H1 (cell line): ENCODE measurements around the gene TPP1. TPM values are rescaled to one million over a fixed set of nuclear protein-coding genes. Genes with fewer than 3 reads are reported as not detected.

Experiments used
- CTCF ChIA-PET: fragments of 300-600 bp; sonication (Branson Sonifier 250); formaldehyde crosslinking; loops from one replicate; lab custom pipeline; 2021; ENCODE audit not compliant: partially characterized antibody; lab: Charles Lee
- POLR2A ChIA-PET: fragments of 300-600 bp; sonication (Branson Sonifier 250); formaldehyde crosslinking; loops from one replicate; lab custom pipeline; 2021; ENCODE audit warnings: inconsistent platforms; ENCODE audit not compliant: partially characterized antibody; lab: Charles Lee
- DNase-seq, 2 experiments: peaks; one replicate each; pipeline versions ENCODE4 v3.0.0 to v3.0.0-alpha.2; 2010 to 2022; ENCODE audit warnings: low spot score in 2 of 2, low read depth in 1 of 2, mixed read lengths in 1 of 2
- FAIRE-seq: peaks from 2 replicates; lab custom pipeline; 2011; peaks lifted over from hg19 to GRCh38; lab: Jason Lieb, UNC
- H2AFZ ChIP-seq: 2 replicates; pipeline ENCODE4 v1.8.1; 2012; ENCODE audit warnings: low read length, inconsistent platforms
- H2AK5ac ChIP-seq: 2 replicates; pipeline ENCODE4 v1.6.1; 2013; ENCODE audit warnings: low read depth, low read length
- H2BK120ac ChIP-seq: replicated peaks from 2 replicates; pipeline ENCODE3; 2013; ENCODE audit warnings: low read depth, low read length, inconsistent platforms
- H2BK12ac ChIP-seq: 2 replicates; pipeline ENCODE4 v1.6.1; 2013; ENCODE audit warnings: low read depth, low read length
- H2BK15ac ChIP-seq: 2 replicates; pipeline ENCODE4 v1.6.1; 2013; ENCODE audit warnings: low read length
- H2BK20ac ChIP-seq: 2 replicates; pipeline ENCODE4 v1.6.1; 2013; ENCODE audit warnings: low read length
- H2BK5ac ChIP-seq: 2 replicates; pipeline ENCODE4 v1.6.1; 2013; ENCODE audit warnings: low read depth, low read length
- H3K14ac ChIP-seq: 2 replicates; pipeline ENCODE4 v1.6.1; 2013; ENCODE audit warnings: inconsistent platforms; ENCODE audit not compliant: insufficient read length
- H3K18ac ChIP-seq: 2 replicates; pipeline ENCODE4 v1.6.1; 2013; ENCODE audit warnings: low read length; ENCODE audit errors: extremely low read depth
- H3K23ac ChIP-seq: 2 replicates; pipeline ENCODE4 v1.6.1; 2013; ENCODE audit warnings: inconsistent platforms; ENCODE audit not compliant: insufficient read length
- H3K23me2 ChIP-seq: 2 replicates; pipeline ENCODE4 v1.6.1; 2013; ENCODE audit warnings: low read depth, low read length
- H3K27ac ChIP-seq: 2 replicates; pipeline ENCODE4 v1.6.1; 2011; ENCODE audit warnings: low read depth, low read length, inconsistent platforms
- H3K27me3 ChIP-seq, 4 experiments: replicated peaks in 1 of 4; 1 replicate in 1 of 4; 2 replicates in 3 of 4; pipeline versions ENCODE4 v1.6.1 to v1.8.1; 2011 to 2013; ENCODE audit warnings: low read length in 3 of 4, mild to moderate bottlenecking in 3 of 4, inconsistent platforms in 2 of 4, mixed read lengths in 2 of 4, moderate library complexity in 1 of 4; ENCODE audit not compliant: control insufficient read depth in 3 of 4, insufficient read depth in 3 of 4; ENCODE audit errors: extremely low read depth in 1 of 4
- H3K36me3 ChIP-seq, 4 experiments: 2 replicates each; pipeline versions ENCODE4 v1.6.1 to v1.8.1; 2011 to 2013; ENCODE audit warnings: mild to moderate bottlenecking in 4 of 4, low read length in 3 of 4, moderate library complexity in 2 of 4, control low read depth in 1 of 4, inconsistent platforms in 1 of 4; ENCODE audit not compliant: insufficient read depth in 4 of 4, control insufficient read depth in 2 of 4
- H3K4ac ChIP-seq: replicated peaks from 2 replicates; pipeline ENCODE3; 2013; ENCODE audit warnings: low read length, low read depth, mixed read lengths, inconsistent platforms; ENCODE audit not compliant: insufficient read length
- H3K4me1 ChIP-seq, 4 experiments: replicated peaks in 1 of 4; 1 replicate in 1 of 4; 2 replicates in 3 of 4; pipeline versions ENCODE4 v1.6.1 to v1.8.1; 2011 to 2013; ENCODE audit warnings: low read length in 3 of 4, inconsistent platforms in 2 of 4, mixed read lengths in 1 of 4; ENCODE audit not compliant: insufficient read depth in 4 of 4, control insufficient read depth in 3 of 4
- H3K4me2 ChIP-seq, 2 experiments: 2 replicates each; pipeline versions ENCODE4 v1.6.1 to v1.8.1; 2011 to 2013; ENCODE audit warnings: low read depth in 2 of 2, low read length in 2 of 2, control low read depth in 1 of 2, inconsistent platforms in 1 of 2, mild to moderate bottlenecking in 1 of 2; ENCODE audit not compliant: insufficient read depth in 1 of 2
- H3K4me3 ChIP-seq, 4 experiments: fragments of 200-600, 300-600 bp in 1 of 4; sonication (generic), shearing (Covaris generic), sonication (Bioruptor Twin) in 1 of 4; 2 replicates each; pipeline versions ENCODE4 v1.5.1 to v1.8.1; 2011 to 2016; ENCODE audit warnings: low read length in 4 of 4, low read depth in 3 of 4, control low read depth in 2 of 4, inconsistent platforms in 2 of 4, mild to moderate bottlenecking in 2 of 4, mixed read lengths in 1 of 4, moderate library complexity in 1 of 4; ENCODE audit not compliant: insufficient read depth in 2 of 4; ENCODE audit errors: extremely low read depth in 1 of 4
- H3K56ac ChIP-seq: replicated peaks from 2 replicates; pipeline ENCODE3; 2013; ENCODE audit warnings: low read depth, mild to moderate bottlenecking, mixed read lengths, low read length, inconsistent platforms; ENCODE audit not compliant: insufficient read length
- H3K79me1 ChIP-seq: 2 replicates; pipeline ENCODE4 v1.6.1; 2013; ENCODE audit warnings: low read depth, low read length, control low read depth
- H3K79me2 ChIP-seq, 2 experiments: 2 replicates each; pipeline versions ENCODE4 v1.6.1 to v1.8.1; 2012 to 2013; ENCODE audit warnings: low read length in 2 of 2, mild to moderate bottlenecking in 2 of 2, inconsistent platforms in 1 of 2; ENCODE audit not compliant: insufficient read depth in 2 of 2, control insufficient read depth in 1 of 2
- H3K9ac ChIP-seq, 4 experiments: replicated peaks in 1 of 4; 1 replicate in 1 of 4; 2 replicates in 3 of 4; pipeline versions ENCODE4 v1.6.1 to v1.8.1; 2011 to 2013; ENCODE audit warnings: low read depth in 3 of 4, low read length in 3 of 4, control low read depth in 2 of 4, mild to moderate bottlenecking in 2 of 4, moderate library complexity in 2 of 4, inconsistent platforms in 1 of 4; ENCODE audit errors: extremely low read depth in 1 of 4
- H3K9me3 ChIP-seq, 2 experiments: 2 replicates each; pipeline versions ENCODE4 v1.6.1 to v1.8.1; 2012 to 2013; ENCODE audit warnings: mild to moderate bottlenecking in 2 of 2, moderate library complexity in 2 of 2, control low read depth in 1 of 2, inconsistent platforms in 1 of 2, low read depth in 1 of 2, low read length in 1 of 2, mixed read lengths in 1 of 2; ENCODE audit not compliant: insufficient read depth in 2 of 2
- H4K20me1 ChIP-seq, 2 experiments: replicated peaks in 1 of 2; 2 replicates each; pipeline versions ENCODE3 to v1.8.1; 2011 to 2013; ENCODE audit warnings: inconsistent platforms in 2 of 2, low read length in 2 of 2, mild to moderate bottlenecking in 1 of 2; ENCODE audit not compliant: insufficient read depth in 2 of 2, control insufficient read depth in 1 of 2
- H4K5ac ChIP-seq: 2 replicates; pipeline ENCODE4 v1.6.1; 2013; ENCODE audit warnings: low read length, low read depth, mixed read lengths, inconsistent platforms; ENCODE audit not compliant: insufficient read length
- H4K8ac ChIP-seq: 2 replicates; pipeline ENCODE4 v1.8.0; 2013; ENCODE audit warnings: mild to moderate bottlenecking, moderate library complexity, low read length, inconsistent platforms; ENCODE audit not compliant: insufficient read depth; ENCODE audit errors: extremely low read depth
- H4K91ac ChIP-seq: replicated peaks from 2 replicates; pipeline ENCODE3; 2013; ENCODE audit warnings: low read length, mixed read lengths, inconsistent platforms; ENCODE audit not compliant: insufficient read length
- BRCA1 ChIP-seq: IDR thresholded peaks from 2 replicates; pipeline ENCODE4 v1.6.1; 2012; ENCODE audit warnings: low read depth, low read length, improper control_type of control experiment
- CTBP2 ChIP-seq: IDR thresholded peaks from 2 replicates; pipeline ENCODE4 v1.7.0; 2011; ENCODE audit warnings: borderline replicate concordance, mild to moderate bottlenecking, moderate library complexity, mixed read lengths, low read length; ENCODE audit not compliant: insufficient read depth, insufficient read length
- HDAC6 ChIP-seq: IDR thresholded peaks from one replicate; pipeline ENCODE4 v1.7.1; 2012; ENCODE audit warnings: low read depth, mild to moderate bottlenecking, inconsistent platforms, low read length, moderate library complexity
- KDM1A ChIP-seq: fragments of 200-600, 300-600 bp; sonication (generic); IDR thresholded peaks from 2 replicates; pipeline ENCODE4 v1.7.1; 2016; ENCODE audit warnings: mild to moderate bottlenecking, low read length, borderline replicate concordance
- KDM4A ChIP-seq: IDR thresholded peaks from one replicate; pipeline ENCODE4 v1.7.1; 2012; ENCODE audit warnings: low read depth, mild to moderate bottlenecking, moderate library complexity, low read length, inconsistent platforms; ENCODE audit not compliant: severe bottlenecking
- POLR2AphosphoS5 ChIP-seq: IDR thresholded peaks from 2 replicates; pipeline ENCODE4 v1.6.1; 2011; ENCODE audit warnings: low read depth, low read length
- POU5F1 ChIP-seq: IDR thresholded peaks from 2 replicates; pipeline ENCODE4 v1.6.1; 2011; ENCODE audit warnings: low read depth, mild to moderate bottlenecking, low read length, moderate library complexity
- SAP30 ChIP-seq: fragments of 300-600 bp; sonication (generic); IDR thresholded peaks from 2 replicates; pipeline ENCODE4 v1.7.1; 2012; ENCODE audit warnings: low read length, moderate library complexity, mild to moderate bottlenecking, inconsistent platforms; ENCODE audit not compliant: insufficient read depth, insufficient replicate concordance
- SP2 ChIP-seq: IDR thresholded peaks from 2 replicates; pipeline ENCODE4 v1.6.1; 2012; ENCODE audit warnings: mild to moderate bottlenecking, low read length, inconsistent platforms
- TAF1 ChIP-seq: IDR thresholded peaks from 2 replicates; pipeline ENCODE4 v1.6.1; 2011; ENCODE audit warnings: mild to moderate bottlenecking, low read depth, low read length
- WGBS, 2 experiments: shearing (Covaris generic) in 1 of 2; methylation state at CpG; one replicate each; pipeline versions ENCODE4 v1.1.6 to v1.1.7; 2013 to 2015; ENCODE audit warnings: low lambda C conversion rate in 2 of 2, mixed read lengths in 2 of 2, inconsistent platforms in 1 of 2, low coverage in 1 of 2, missing lambda C conversion rate in 1 of 2; ENCODE audit not compliant: insufficient replicate concordance in 2 of 2, insufficient coverage in 1 of 2, insufficient read length in 1 of 2; ENCODE audit errors: extremely low coverage in 1 of 2, missing lambda C conversion rate in 1 of 2; 5-methylcytosine and 5-hydroxymethylcytosine counted together
- polyA plus RNA-seq, 7 experiments: library from polyadenylated mRNA; depleted of rRNA in 3 of 7; stranded (reverse) in 5 of 7; unstranded in 2 of 7; fragments of >200 nt in 5 of 7; fragments of 200-250 nt in 2 of 7; gene quantifications; 1 replicate in 5 of 7; 2 replicates in 1 of 7; 4 replicates in 1 of 7; pipeline versions ENCODE4 v1.2.1 to v1.2.3, GENCODE V29; 2011 to 2013; ENCODE audit warnings: missing spikeins in 2 of 7, mixed read lengths in 2 of 7
- total RNA-seq: library from RNA; stranded (reverse); fragmentation: NEBNext Ultra II Directional; extraction: Animal tissue kit (Norgen Biotek cat#: 25700); gene quantifications from 2 replicates; pipeline ENCODE4 v1.2.1, GENCODE V29; 2021
- TF ChIP-seq, protein P1 (sequence below): IDR thresholded peaks from 2 replicates; pipeline ENCODE4 v1.6.1; 2011; ENCODE audit warnings: low read length, improper control_type of control experiment

TPP1 gene
- total and polyA plus RNA-seq, 2 of the 8 experiments (the other 6 are each of a cell fraction or from before 2014, with no cell fraction given): 36.1 to 77.5 TPM

DNA sequence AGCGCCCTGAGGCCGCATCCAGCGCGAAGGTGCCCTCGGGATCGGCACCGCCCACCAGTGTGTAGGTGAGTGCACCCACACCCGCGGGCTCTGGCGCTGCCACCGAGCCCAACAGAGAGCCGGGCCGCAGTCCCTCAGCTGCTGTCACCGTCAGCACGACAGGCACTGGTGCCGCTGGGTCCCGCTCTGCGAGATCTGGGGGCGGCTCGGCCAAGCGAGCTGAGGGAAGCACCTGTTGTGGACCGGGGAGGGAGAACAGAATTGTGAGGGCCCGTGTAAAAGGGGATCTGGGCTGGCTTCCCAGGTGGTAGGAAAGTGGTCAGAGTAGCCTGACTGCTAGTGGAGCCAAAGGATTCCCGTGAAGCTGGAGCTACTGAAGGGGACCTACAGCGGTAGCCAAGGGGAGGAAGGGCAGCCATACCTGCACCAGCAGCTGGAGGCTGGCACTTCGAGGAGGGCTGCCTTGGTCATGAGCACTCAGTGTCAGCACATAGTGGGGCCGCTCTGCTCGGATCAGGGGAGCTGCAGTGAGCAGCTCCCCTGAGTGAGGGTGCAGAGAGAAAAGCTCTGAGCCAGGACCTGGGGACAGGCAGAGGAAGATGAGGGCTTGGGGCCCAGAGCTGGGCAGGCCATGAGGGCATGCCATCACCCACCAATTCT, 11.5 kb upstream of the TPP1 start:
- Histone ChIP-seq H3K23me2 (peaks cover 12% of the 10 kb centered on the region), H2BK5ac (no peak overlapping the region), H4K91ac (no peak overlapping the region), H4K5ac (no peak overlapping the region), H3K4ac (no peak overlapping the region), H3K9me3 (no peaks in the 10 kb centered on the region), H3K56ac (no peak overlapping the region), H3K23ac (no peak overlapping the region), H3K27me3 (peaks cover 13 to 43% (median 34%) of the 10 kb centered on the region in 4 experiments), H3K79me2 (no peaks in the 10 kb centered on the region), H2BK20ac (no peak overlapping the region), H2AK5ac (no peak overlapping the region), H4K20me1 (peaks cover 5 to 10% of the 10 kb centered on the region in 2 experiments), H3K79me1 (no peaks in the 10 kb centered on the region; the same call in 1 of the 2 replicates), H3K9ac (no peak overlapping the region; a peak in 1 of 7 replicates), H2BK15ac (no peak overlapping the region), H2AFZ (no peak overlapping the region), H3K36me3 (peaks cover 0 to 3% (median 0%) of the 10 kb centered on the region in 4 experiments; a peak in 2 of 8 replicates), H3K18ac (no peak overlapping the region), H2BK120ac (no peak overlapping the region), H3K4me3 (peak overlapping the region; percentile 31 to 60 (median 40)), H3K14ac (no peak overlapping the region), H4K8ac (0 out of 2 replicates have a peak overlapping the region, but pooled peaks have one; percentile 62), H2BK12ac (no peak overlapping the region), H3K4me1 (peaks cover 0 to 6% (median 2%) of the 10 kb centered on the region in 4 experiments; a peak in 3 of 7 replicates), H3K27ac (no peak overlapping the region), H3K4me2 (peak overlapping the region; percentile 57 to 82)
- FAIRE-seq: no peak
- ChIA-PET CTCF (interaction anchor here (0.6 to 4.6 kb wide), 11 partner anchors 9 to 1739 kb away, joined by 3 to 23 read pairs (median 4); partner anchors contain the start of gene TAF10), POLR2A (interaction anchor here (0.7 to 2.3 kb wide), 12 partner anchors 9 to 157 kb away, joined by 3 to 17 read pairs (median 4); partner anchors contain the start of genes MRPL17, TAF10, TPP1 and TRIM3)
- WGBS, 2 experiments: 17% methylated on average over 28 of the region's 28 CpGs; no CpG with 5 or more reads in 1 of the 2 experiments
- DNase-seq: peak in 1 of 2 experiments; percentile 72
- TF ChIP-seq POU5F1 (no peak), POLR2AphosphoS5 (no peak), KDM1A (no peak), HDAC6 (no peak), CTBP2 (no peak), TAF1 (no peak), SP2 (no peak), SAP30 (no peak), BRCA1 (no peak), KDM4A (peak; percentile 45)
- TF ChIP-seq, protein P1, sequence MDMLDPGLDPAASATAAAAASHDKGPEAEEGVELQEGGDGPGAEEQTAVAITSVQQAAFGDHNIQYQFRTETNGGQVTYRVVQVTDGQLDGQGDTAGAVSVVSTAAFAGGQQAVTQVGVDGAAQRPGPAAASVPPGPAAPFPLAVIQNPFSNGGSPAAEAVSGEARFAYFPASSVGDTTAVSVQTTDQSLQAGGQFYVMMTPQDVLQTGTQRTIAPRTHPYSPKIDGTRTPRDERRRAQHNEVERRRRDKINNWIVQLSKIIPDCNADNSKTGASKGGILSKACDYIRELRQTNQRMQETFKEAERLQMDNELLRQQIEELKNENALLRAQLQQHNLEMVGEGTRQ: no peak
